C1 segment of cervical spinal cord (tissue), 14 donors: ENCODE measurements around the gene LMAN2.
"Not testable (repeated sequence)": the region's sequence is repeated elsewhere in the genome, so short reads cannot be mapped to it uniquely, and the experiment has no call there.

Experiments used
- DNase-seq, 14 donors: peaks; one replicate each; lab custom pipeline; 2025; lab: John Stamatoyannopoulos, UW

Gene LMAN2

DNA sequence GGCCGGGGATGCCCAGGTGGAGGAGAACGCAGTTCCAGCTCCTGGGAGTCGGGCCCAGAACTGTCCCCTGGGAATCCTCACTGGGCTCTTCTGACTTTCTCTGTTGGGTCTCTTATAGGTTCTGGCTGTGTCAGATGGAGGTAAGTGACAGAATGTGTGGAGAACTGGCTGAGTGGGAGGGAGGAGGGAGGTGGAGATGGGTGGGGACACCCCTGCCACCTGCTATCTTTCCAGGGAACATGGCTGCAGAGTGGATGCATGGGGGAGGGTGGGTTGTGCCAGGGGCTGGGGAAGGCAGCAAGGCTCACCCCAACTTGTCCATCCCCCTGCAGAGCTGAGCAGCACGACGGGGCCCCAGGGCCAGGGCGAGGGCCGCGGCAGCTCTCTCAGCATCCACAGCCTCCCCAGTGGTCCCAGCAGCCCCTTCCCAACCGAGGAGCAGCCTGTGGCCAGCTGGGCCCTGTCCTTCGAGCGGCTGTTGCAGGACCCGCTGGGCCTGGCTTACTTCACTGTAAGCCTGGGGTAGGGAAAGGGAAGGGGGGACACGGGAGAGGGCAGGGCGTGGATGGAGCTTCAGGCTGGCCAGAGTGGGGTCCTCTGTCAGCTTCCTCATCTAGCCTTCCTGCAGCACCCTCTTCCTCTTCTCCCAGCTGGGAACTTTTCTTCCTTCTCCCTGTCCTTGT is 14.5 kb upstream of the LMAN2 start:
- DNase-seq: no peak

DNA sequence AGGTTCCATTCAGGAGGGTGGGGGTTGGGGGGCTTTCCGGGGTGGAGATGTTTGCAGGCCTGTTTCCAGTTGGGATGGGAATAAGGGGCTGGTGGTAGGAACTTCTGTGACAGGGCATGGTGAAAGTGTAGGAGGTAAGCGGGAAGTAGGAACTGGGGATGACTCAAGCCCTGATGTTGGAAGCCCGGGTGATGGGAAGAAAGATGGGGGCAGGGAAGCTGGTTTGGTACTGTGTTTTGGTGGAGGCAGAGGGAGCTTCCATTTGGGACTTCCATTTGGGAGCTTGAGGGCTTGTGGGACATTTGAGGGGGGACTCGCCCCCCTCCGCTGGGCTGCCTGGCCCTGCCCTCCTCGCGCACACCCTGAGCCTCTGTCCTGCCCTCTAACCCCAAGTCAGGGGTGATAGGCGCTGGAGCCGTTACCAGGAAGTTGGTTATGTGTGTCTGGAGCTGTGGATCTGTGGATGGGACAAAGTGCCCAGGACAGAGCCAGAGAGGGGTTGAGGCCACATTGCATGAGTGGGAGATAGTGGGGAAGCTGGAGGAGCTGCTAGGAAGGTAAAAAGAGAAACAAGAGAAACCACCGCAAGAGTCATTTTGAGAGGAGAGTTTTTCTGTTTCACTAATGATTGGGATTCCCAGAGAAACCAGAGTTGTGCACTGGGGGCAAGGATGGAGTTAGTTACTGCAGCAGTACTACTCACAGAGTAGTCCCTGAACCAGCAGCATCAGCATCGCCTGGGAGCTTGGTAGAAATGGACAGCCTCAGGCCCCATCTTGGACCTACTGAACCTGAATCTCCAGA is 12.9 kb upstream of the LMAN2 start:
- no peak for DNase-seq

DNA sequence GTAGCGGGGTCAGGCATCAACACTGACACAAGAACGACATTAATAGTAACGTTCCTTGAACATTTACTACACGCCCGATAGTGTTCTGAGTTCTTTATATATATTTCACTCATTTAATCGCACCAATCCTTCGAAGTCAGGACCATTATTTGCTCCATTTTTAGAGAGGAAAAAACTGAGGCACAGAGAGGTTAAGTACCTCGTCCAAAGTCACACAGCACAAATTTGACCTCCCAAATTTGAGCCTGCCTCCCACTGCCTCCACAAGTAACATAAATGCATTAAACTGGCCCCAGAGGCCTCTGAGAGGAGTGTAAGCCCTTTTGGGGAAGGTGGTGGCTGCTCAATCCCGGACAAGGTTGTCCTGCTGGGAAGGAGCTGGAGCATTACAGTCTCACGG is 12.1 kb upstream of the LMAN2 start:
- DNase-seq: no peak

DNA sequence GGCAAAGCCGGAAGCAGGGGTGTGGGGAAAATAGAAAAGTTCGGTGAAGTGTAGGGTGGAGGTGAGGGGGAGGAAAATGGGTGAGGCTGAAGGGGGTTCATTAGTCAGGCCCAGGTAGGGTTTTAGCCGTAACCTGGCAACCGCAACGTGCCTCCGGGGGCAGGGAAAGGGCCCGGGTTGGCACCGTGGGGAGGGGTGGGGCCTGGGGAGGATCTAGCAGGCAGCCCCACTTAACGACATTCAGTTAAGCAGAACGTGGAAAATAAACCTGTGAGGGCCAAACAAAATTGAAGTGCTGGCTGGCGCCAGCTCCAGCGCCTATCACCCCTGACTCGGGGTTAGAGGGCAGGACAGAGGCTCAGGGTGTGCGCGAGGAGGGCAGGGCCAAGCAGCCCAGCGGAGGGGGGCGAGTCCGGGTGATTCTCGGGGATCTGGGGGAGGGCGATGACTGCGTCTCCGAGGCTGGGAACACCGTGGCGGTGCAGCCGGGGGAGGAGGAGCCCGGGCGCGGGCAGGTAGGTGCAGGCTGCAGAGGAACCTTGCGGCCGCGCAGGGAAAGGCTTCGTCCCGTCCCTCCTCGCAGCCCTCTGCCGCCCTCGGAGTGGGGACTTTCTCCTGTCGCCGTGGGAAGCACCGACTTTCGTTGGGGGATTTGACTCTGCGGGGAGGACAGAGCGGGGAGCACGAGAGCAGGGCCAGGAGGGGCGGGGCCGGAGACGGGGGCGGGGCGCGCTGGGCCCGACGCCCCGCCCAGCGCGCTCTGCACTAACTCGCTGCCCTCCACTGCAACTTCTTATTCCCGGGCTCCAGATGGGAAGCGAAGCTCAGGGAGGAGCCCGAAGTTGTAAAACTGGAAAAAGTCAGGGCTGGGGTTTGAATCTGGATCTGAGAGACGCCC is 11.4 kb upstream of the LMAN2 start:
- DNase-seq: peak in 2 of 14 donors; percentile 8 to 15

DNA sequence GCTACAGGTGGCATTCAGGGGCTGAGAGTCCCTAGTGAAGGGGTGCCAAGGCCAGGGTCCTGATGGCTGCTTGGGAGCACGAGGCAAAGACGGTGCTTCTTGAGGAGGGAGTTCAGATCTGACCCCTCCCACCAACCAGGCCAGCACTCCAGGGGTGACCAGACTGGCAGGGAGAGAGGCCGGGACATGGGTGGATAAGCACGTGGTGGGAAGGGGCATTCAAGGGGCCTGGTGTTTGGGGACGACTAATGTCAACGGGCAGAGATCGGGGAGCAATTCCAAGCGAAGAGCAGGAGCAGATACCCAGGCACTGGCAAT is 10.8 kb upstream of the LMAN2 start:
- DNase-seq: no peak

DNA sequence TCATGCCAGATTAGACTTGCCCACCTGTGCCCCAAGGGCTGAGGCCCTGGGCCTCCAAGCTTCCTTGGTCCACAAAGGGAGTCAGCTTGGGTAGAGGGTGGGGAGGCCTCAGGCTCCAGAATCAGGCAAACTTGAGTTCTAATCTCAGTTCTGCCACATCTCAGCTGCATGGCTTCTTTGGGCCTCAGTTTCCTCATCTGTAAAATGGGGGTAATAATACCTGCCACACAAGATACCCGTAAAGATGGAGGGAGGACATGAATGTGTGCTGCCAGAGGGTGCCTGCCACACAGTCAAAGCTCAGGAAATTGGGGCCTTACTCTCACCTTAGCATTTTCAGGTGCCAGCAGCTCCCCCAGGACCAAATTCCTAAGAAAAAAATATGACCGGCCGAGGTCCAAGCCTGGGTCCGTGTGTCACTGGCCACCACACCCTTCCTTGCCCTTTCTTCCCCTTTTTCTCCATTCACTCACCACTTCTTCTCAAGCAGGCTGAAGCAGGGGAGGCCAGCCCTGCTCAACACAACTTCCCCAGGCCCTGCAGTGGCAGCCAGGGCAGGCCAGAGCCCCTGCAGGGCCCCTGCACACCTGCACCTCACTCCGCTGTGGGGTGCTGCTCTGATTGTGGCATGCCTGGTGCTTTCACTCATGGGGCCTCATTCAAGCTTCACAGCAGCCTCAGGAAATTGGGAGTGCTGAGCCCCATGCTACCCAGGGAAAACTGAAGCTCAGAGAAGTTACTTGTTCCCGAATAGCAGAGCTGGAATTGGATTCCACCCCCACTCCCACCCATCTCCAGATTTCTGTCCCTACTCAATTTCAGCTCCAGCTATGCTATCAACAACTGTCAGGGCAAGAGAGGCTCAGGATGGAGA is 10.2 kb upstream of the LMAN2 start:
- DNase-seq: no peak

DNA sequence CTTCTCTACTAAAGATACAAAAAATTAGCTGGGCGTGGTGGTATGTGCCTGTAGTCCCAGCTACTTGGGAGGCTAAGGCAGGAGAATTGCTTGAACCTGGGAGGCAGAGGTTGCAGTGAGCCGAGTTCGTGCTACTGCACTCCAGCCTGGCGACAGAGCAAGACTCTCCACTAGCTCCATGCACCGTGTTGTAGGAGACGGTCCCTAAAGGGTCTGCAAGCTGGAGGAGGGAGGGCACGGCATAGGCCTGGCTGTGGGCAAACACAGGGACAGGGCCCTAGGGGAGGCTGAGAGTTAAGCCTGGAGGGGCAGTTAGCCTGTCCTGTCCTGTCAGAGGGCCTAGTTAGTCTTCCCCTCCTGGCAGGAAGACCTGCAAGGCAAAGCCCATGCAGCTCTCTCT is 9.3 kb upstream of the LMAN2 start:
- not testable (repeated sequence) for DNase-seq

DNA sequence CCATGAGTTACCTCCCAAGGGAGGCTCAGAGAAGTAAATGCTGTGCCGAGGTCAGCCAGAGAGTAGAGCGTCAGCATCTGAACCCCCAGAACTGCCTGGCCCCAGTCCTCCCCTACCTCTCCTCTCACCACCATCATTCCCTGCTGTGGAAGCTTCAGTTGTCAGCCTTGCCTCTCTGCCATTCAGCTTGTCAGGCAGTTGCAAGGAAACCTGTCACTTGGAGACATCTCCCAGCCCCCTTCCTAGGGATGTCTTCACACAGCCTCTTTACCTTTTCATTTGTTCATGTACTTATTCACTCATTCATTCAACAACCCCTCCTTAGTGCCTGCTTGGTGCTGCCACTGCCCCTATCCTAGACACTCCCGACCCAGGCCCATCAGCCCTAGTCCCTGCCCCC is 8.4 kb upstream of the LMAN2 start:
- DNase-seq: no peak

DNA sequence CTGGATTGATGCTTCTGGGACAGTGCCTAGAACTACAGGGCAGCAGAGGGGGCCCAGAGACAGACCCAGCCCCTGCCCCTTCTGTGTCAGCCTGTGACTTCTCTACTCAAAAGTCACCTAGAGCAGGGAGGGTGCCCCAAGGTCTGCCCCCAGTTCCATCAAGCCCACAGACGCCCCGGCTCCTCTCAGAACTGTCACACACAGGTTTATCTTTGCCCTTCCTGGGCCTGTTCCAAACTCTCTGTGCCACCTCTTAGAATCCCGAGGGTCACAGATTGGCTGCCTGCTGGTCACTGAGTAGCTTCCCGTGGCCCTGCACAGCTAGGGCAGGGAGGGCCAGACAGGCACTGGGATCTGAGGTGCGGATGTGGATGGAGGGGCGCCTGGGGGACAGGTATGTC is 8.0 kb upstream of the LMAN2 start:
- no peak for DNase-seq

DNA sequence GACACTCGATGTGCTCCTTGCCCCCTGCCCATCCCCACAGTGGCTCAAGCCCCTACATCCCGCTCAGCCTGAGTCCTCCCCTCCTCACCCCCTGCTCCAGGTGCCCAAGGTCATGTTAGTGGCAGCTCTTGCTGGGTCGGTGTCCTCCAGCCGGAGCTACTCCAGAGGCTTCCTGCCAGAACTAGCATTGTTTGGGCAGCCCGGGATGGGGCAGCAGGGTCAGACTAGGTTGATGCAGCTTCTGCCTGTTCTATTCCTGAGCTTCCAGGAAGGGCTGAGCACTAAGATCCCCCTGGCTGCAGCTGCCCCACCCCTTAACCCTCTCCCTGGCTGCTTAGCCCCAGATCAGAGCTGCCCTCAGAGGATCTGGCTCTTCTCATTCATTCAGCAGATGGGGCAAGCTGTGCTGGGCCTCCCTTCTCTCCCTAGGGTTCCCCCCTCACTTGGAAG is 6.9 kb upstream of the LMAN2 start:
- DNase-seq: no peak

DNA sequence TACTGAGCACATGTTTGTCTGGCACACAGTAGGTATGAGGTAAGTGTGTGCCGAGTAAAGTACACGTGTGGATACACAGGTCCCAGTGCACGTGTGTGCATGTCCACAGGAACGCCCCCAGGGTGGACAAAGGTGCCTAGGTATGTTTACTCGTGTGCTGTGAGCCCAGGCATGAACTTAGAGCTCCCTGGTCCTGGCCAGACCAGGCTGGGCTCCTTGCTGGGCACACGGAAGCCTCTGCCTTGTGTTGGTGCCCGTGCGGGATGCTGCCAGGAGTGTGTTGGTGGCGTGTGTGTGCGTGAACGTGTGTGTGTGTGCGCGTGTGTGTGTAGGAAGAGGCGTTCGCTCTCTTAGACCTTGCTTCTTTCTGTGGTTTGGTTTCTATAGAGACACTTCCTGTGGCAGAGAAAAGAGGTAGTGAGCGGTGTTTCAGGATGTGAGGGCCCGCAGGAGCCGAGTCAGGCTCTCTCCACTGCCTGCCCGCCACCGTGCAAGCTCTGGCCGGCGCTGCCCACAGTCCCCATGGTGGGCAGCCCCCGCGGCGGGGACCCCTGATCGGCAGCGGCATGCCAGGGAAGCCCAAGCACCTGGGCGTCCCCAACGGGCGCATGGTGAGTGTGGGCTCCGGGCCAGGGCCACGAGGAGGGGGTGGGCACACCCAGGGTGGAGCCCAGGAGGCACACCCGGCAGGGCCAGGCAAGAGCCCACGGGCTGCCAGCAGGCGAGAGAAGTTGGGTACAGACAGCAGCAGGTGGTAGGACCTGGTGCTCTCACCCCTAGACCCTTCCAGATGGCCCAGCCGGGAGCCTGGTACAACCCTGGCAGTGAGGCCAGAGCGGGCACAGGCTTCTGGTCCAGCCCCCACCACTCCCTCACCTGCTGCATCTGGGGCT is 6.2 kb upstream of the LMAN2 start, which contains the start of gene RGS14:
RGS14 (plus strand) TSS at position 466 of the 893 bp plus-strand sequence; CDS start at position 567, 101 bp downstream.
- peak in 1 of 14 donors; percentile 7 for DNase-seq

DNA sequence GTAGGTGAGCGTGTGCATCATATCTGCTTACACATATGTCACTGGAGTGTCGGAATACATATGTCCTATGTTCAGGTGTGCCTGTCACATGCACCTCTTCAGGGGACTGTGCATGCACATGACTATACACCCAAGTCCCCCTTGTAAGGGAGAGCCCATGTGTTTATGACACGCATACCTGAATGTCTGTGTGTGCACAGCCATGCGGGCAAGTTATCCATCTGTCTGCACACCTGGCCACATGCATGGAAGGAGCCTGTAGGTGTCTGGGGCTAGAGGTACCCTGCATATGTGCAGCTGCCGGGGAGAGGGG is 5.6 kb upstream of the LMAN2 start:
- no peak for DNase-seq

DNA sequence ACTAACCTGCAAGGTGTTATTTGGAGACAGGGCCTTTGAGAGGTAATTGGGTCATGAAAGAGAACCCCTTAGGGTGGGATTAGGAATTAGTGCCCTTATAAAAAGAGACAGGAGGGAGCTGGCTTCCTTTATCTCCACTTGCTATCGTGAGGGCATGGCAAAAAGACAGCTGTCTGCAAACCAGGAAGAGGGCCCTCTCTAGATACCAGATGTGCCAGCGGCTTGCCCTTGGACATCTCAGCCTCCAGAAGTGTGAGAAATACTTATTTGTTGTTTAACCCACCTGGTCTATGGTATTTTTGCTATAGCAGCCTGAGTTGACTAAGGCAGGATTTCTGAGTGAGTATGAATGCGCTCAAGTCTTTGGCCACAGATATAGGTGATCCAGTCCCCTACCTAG is 5.3 kb upstream of the LMAN2 start:
- no peak for DNase-seq

DNA sequence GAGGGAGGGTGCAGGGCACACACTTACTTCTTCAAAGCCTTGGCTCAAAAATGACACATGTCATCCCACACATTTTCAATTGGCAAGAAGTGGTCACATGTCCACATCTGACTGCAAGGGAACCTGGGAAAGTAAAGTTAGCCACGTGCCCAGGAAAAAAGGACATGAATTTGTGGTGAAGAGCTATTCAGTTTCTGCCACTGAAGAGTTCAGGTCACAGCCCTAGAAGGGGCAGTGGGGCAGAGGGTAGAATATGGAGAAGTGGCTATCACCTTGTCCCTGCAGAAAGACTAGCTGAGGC is 4.3 kb upstream of the LMAN2 start:
- DNase-seq: no peak

DNA sequence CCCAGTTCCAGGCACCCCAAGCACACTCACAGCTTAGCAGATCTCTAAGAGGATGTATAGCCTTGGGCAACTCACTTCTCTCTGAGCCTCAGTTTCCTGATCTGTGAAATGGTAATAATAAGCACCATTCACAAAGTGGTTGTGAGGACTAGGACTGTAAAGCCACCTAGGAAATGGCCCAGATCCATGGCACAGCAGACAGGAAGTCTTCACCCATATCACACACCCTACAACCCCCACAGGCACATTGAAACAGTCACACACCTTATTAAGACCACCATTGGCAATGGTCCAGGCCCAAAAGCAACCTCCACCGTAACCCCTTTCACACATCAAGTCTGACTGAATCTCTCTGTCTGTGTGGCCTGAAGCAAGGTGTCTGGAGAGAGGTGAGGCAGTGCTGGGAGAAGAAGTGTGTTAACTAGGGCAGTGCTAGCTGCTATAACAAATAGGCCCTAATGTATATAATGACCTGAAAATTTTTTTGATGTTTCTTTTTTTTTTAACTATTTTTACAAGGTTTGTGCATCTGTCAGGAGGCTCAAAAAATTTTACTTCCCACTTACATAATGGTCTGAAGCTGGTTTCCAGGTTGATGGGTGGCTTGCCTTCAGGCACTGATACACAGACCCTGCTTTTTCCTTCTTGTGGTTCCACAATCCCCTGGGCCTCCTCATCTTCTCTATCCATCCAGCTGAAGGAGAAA is 3.8 kb upstream of the LMAN2 start:
- no peak for DNase-seq

DNA sequence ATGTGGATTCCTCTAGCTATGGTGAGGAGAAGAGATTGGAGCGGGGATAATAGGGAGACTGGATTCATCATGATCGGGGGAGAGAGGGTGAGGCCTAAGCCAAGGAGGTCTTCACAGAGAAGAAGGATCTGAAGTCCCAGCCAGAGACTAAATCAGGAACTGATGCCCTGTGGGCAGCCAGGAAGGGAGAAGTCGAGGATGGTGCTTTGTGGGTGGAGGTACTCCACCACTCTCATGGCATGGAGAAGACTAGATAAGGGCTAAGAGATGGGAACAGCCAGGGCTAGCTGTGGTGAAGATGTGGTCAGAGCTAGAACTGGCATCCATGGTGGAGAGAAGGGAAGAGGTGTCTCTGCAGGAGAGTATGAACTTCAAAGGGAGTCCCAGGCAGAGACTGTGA is 3.2 kb upstream of the LMAN2 start:
- no peak for DNase-seq

DNA sequence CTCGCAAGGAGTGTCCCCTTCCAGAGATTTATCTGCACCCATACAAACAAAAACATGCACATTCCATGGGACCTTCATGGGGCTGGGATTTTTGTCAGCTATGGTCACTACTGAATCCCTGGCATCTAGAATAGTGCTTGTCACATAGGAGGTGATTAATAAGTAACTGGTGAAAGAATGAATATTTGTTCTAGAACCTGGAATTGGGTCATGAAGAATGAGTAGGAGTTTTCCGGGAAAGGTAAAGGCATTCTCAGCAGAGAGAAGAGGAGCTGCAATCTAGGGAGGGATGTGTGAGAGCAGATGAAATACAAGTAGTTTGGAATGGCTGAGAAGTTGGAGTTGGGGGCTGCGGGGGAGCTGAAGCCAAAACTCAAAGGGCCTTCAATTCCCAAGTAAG is 2.8 kb upstream of the LMAN2 start:
- DNase-seq: no peak

DNA sequence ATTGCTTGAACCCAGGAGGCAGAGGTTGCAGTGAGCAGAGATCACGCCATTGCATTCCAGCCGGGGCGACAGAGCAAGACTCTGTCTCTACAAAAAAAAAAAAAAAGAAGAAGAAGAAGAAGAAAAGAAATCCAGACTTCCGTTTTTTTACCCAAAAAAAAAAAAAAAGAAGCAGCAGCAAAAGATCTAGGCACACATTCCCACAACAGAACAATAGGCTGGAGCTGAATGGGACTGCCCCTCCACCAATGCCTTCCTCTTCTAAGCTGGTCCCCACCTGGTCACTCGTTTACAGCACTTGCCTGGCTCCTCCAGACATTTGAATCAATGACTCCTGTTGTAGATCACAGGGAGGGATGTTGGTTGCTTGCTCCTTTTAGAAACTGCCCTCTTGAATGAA is 1.6 kb upstream of the LMAN2 start:
- no peak for DNase-seq

DNA sequence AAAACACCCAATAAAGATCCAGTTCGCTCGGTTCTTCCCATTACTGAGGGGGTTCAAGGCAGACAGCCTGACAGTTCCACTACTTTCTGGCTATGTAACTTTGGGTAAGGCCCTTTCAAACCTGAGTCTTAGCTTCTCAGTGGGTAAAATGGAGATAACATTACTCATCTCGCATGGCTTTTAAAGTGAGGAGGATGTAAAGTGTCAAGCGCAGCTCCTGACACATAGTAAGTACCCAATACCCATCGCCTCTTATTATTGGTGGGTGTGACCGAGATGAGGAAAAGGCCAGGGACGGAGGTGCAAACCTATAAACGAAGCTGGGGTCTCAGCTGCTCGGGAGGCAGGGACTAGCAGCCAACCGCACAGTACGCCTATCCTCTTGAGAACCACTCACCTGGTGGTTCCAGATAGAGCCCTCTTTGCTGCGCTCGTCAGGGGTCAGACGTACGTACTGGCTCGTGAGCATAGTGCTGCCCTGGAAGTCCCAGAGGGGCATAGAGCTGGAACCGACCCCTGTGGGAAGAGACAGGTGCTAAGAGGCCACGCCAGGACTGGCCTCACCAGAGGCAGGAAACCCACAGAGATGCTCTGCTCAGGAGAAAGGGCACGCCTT is 584 bp downstream of the LMAN2 start:
- no peak for DNase-seq

DNA sequence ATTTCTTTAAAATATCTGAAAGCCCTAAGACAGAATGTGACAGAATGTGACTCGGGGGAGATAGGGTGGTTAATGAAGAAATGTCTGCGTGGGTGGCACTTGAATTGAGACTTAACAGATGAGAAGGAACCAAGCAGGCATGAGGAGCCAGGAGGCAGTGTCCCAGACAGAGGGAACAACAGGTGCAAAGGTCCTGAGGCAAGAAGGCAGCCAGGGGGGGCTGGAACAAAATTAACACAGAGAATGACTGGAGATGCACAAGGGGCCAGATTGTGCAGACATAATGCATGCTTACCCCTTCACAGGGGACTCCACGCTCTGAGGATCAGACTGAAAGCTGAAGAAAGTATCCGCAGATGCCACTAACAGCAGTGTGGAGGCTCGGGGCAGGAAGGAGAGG is 1.7 kb downstream of the LMAN2 start:
- no peak for DNase-seq
